GM10248 (cell line): Measurements from ENCODE around the gene ZNF548.
A peak's percentile ranks its signal among the peaks of the same experiment; 100 is the strongest.

Source experiments
- CTCF ChIA-PET: fragments of 300-600 bp; sonication (Branson Sonifier 250); formaldehyde crosslinking; extraction: SDS; loops from one replicate; lab custom pipeline; 2021; ENCODE audit warnings: antibody characterized with exemption; lab: Yijun Ruan, JAX
- POLR2A ChIA-PET: fragments of 350-650 bp; sonication (Branson Sonifier 250); formaldehyde crosslinking; extraction: SDS; loops from one replicate; lab custom pipeline; 2020; ENCODE audit warnings: antibody characterized with exemption; lab: Yijun Ruan, JAX
- DNase-seq: peaks from one replicate; pipeline ENCODE4 v3.0.0; 2012; ENCODE audit errors: extremely low spot score
- TF ChIP-seq, protein P1 (sequence below): IDR thresholded peaks from 2 replicates; pipeline ENCODE4 v1.5.1; 2012; ENCODE audit warnings: mild to moderate bottlenecking, low read depth; ENCODE audit errors: extremely low read depth, missing control alignments, control extremely low read depth

The ZNF548 gene

DNA sequence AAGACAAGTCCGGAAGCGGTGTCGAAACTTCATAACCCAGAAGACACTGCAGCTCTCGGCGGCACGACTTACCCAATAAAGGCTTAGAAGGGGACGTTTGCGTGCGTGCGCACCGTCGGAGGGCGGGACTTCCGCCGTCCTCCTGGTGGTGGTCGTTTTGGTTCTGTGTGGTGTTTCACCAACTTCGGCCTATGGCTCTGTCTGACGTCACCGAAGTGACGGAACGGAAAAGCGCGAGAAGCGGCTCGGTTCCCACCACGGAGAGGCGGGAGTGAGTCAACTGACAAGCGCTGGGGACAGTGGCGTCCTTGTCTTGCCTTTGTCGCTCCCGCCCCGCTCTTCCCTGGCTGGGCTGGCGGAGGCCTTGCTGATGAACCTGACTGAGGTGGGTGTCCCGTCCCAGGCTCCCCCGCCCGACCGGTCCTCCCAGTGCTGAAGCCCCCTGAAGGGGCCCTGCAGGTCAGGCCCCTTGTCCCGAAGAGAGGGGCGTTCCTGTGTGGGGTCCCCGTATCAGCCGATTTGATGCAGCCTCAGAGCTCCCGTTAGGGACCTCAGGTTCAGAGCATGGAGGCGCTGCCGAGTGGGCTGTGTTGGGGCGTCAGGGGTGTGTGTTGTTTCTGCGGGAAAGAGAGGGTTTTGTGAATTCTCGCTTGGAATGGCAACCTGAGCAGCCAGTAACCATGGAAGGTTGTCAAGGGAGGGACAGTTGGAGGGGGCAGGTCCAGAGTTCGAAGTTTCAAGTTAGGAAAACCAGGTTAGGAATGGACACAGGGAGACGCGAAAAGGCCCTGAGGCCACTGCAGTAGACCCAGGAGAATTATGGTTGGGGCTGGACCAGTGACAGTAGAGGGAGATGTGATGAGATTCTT is at the start of gene ZNF548:
TSS of gene ZNF548 (plus strand) at position 125 of the 869 bp plus-strand sequence. CDS start at position 371, 246 bp downstream.
- ChIA-PET CTCF (interaction anchor here (1.0 to 2.5 kb wide), 6 partner anchors 14 to 36 kb away, joined by 3 to 13 read pairs (median 3); no protein-coding TSS in a partner anchor), POLR2A (no interaction called here)
- TF ChIP-seq, protein P1, sequence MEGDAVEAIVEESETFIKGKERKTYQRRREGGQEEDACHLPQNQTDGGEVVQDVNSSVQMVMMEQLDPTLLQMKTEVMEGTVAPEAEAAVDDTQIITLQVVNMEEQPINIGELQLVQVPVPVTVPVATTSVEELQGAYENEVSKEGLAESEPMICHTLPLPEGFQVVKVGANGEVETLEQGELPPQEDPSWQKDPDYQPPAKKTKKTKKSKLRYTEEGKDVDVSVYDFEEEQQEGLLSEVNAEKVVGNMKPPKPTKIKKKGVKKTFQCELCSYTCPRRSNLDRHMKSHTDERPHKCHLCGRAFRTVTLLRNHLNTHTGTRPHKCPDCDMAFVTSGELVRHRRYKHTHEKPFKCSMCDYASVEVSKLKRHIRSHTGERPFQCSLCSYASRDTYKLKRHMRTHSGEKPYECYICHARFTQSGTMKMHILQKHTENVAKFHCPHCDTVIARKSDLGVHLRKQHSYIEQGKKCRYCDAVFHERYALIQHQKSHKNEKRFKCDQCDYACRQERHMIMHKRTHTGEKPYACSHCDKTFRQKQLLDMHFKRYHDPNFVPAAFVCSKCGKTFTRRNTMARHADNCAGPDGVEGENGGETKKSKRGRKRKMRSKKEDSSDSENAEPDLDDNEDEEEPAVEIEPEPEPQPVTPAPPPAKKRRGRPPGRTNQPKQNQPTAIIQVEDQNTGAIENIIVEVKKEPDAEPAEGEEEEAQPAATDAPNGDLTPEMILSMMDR: peak; percentile 34
- peak; percentile 92 for DNase-seq

- DNase-seq: no peak
- POLR2A ChIA-PET: no interaction called here
- CTCF ChIA-PET: interaction anchor here (1.5 to 1.6 kb wide), 2 partner anchors 10 to 21 kb away, joined by 3 to 4 read pairs; no protein-coding TSS in a partner anchor
- TF ChIP-seq, protein P1: no peak
Measured at GRCh38 chr19:57342582-57342981, 47.1 kb upstream of the ZNF548 start.

DNA sequence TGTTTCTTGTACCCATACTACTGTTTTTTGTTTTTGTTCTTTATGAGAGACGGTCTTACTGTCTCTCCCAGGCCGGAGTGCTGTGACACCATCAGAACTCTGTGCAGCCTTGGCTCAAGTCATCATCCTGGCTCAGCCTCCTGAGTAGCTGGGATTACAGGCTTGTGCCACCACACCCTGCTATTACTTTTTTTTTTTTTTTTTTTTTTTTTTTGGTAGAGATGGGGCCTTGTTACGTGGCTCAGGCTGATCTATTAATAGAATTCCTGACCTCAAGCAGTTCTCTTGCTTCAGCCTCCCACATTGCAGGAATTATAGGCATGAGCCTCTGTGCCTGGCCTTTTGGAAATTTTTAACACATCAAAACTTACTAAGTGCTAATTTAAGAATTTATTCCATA is 41.5 kb upstream of the ZNF548 start:
- ChIA-PET CTCF (no interaction called here), POLR2A (no interaction called here)
- no peak for DNase-seq
- TF ChIP-seq, protein P1: no peak

- peak; percentile 96 for DNase-seq
- TF ChIP-seq, protein P1: no peak
- ChIA-PET CTCF (interaction anchor here (0.6 to 1.8 kb wide), 4 partner anchors 12 to 63 kb away, joined by 3 to 9 read pairs (median 6); partner anchors contain the start of genes TRAPPC2B and ZNF547), POLR2A (interaction anchor here (0.8 kb wide), 1 partner anchor 49 kb away, joined by 4 read pairs; no protein-coding TSS in a partner anchor)
Measured at GRCh38 chr19:57350877-57351805, 38.5 kb upstream of the ZNF548 start, which contains the start of gene ZNF304. TSS of gene ZNF304 (plus strand) at chr19:57351271. CDS start at chr19:57351665, 394 bp downstream.

GRCh38 chr19:57351867-57352266 is 37.8 kb upstream of the ZNF548 start:
- CTCF ChIA-PET: interaction anchor here (1.4 kb wide), 1 partner anchor 12 kb away, joined by 5 read pairs; no protein-coding TSS in a partner anchor
- TF ChIP-seq, protein P1: no peak
- POLR2A ChIA-PET: no interaction called here
- DNase-seq: no peak
